Esophagus squamous epithelium (tissue), 4 donors: ENCODE data around the gene SLC25A48.

Source experiments
- POLR2A ChIP-seq, 4 donors: fragments of 450-650 bp; IDR thresholded peaks; one replicate each; pipeline ENCODE4 v1.6.1; 2017; ENCODE audit warnings: antibody characterized with exemption in 4 of 4, mild to moderate bottlenecking in 4 of 4, moderate library complexity in 3 of 4
- TF ChIP-seq, protein P1 (sequence below), 6 experiments: fragments of 450-650 bp in 4 of 6; fragments of 200-600 bp in 2 of 6; sonication (generic) in 2 of 6; IDR thresholded peaks; one replicate each; pipeline ENCODE4 v1.5.1; 2016 to 2019; ENCODE audit warnings: antibody characterized with exemption in 6 of 6, mild to moderate bottlenecking in 4 of 6, moderate library complexity in 4 of 6

GRCh38 chr5:135891791-135892190 is 57.3 kb downstream of the SLC25A48 start:
- TF ChIP-seq, protein P1, sequence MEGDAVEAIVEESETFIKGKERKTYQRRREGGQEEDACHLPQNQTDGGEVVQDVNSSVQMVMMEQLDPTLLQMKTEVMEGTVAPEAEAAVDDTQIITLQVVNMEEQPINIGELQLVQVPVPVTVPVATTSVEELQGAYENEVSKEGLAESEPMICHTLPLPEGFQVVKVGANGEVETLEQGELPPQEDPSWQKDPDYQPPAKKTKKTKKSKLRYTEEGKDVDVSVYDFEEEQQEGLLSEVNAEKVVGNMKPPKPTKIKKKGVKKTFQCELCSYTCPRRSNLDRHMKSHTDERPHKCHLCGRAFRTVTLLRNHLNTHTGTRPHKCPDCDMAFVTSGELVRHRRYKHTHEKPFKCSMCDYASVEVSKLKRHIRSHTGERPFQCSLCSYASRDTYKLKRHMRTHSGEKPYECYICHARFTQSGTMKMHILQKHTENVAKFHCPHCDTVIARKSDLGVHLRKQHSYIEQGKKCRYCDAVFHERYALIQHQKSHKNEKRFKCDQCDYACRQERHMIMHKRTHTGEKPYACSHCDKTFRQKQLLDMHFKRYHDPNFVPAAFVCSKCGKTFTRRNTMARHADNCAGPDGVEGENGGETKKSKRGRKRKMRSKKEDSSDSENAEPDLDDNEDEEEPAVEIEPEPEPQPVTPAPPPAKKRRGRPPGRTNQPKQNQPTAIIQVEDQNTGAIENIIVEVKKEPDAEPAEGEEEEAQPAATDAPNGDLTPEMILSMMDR (IDR thresholded peaks at IDR 0.05), result no peak
- TF ChIP-seq POLR2A (IDR thresholded peaks at IDR 0.05), result no peak
